Fibroblast of lung (primary cell): Measurements from ENCODE around the gene MAP7. TPM values are rescaled to one million over a fixed set of nuclear protein-coding genes. Genes with fewer than 3 reads are reported as not detected.
"Not testable (repeated sequence)": the region's sequence is repeated elsewhere in the genome, so short reads cannot be mapped to it uniquely, and the experiment has no call there.

Experiments used
- DNase-seq, 2 donors: peaks; one replicate each; pipeline versions ENCODE4 v3.0.0 to v3.0.0-alpha.2; 2010; ENCODE audit warnings: low read depth in 2 of 2
- H2AFZ ChIP-seq: 2 replicates; pipeline ENCODE4 v1.5.1; 2012; ENCODE audit warnings: low read length, control low read depth, inconsistent platforms
- H3K27ac ChIP-seq: 2 replicates; pipeline ENCODE4 v1.5.1; 2011; ENCODE audit warnings: low read length, control low read depth; ENCODE audit not compliant: insufficient read depth
- H3K27me3 ChIP-seq: 2 replicates; pipeline ENCODE4 v1.5.1; 2011; ENCODE audit warnings: mild to moderate bottlenecking, low read length; ENCODE audit not compliant: control insufficient read depth, insufficient read depth
- H3K36me3 ChIP-seq: 2 replicates; pipeline ENCODE4 v1.5.1; 2011; ENCODE audit warnings: low read length; ENCODE audit not compliant: control insufficient read depth, insufficient read depth
- H3K4me1 ChIP-seq: 2 replicates; pipeline ENCODE4 v1.5.1; 2011; ENCODE audit warnings: low read length; ENCODE audit not compliant: control insufficient read depth, insufficient read depth; ENCODE audit errors: extremely low read depth
- H3K4me2 ChIP-seq: 2 replicates; pipeline ENCODE4 v1.5.1; 2011; ENCODE audit warnings: low read length, control low read depth; ENCODE audit not compliant: insufficient read depth; ENCODE audit errors: extremely low read depth
- H3K4me3 ChIP-seq, 4 experiments: fragments of 200-600 bp in 1 of 4; sonication (generic) in 1 of 4; replicated peaks in 1 of 4; 2 replicates each; pipeline ENCODE4 v1.5.1; 2011 to 2016; ENCODE audit warnings: low read length in 4 of 4, low read depth in 3 of 4, mild to moderate bottlenecking in 3 of 4, control low read depth in 2 of 4, inconsistent platforms in 1 of 4, mixed read lengths in 1 of 4; ENCODE audit not compliant: insufficient read depth in 1 of 4; ENCODE audit errors: control extremely low read depth in 1 of 4
- H3K79me2 ChIP-seq: 2 replicates; pipeline ENCODE4 v1.5.1; 2012; ENCODE audit warnings: mild to moderate bottlenecking, low read length, inconsistent platforms; ENCODE audit not compliant: control insufficient read depth, insufficient read depth
- H3K9ac ChIP-seq: 2 replicates; pipeline ENCODE4 v1.5.1; 2011; ENCODE audit warnings: mild to moderate bottlenecking, low read length, control low read depth; ENCODE audit not compliant: insufficient read depth
- H3K9me3 ChIP-seq: 2 replicates; pipeline ENCODE4 v1.5.1; 2012; ENCODE audit warnings: low read depth, low read length; ENCODE audit not compliant: control insufficient read depth, insufficient read depth
- H4K20me1 ChIP-seq: 2 replicates; pipeline ENCODE4 v1.5.1; 2011; ENCODE audit warnings: low read length; ENCODE audit not compliant: control insufficient read depth, insufficient read depth; ENCODE audit errors: extremely low read depth
- EZH2 ChIP-seq: IDR thresholded peaks from 2 replicates; pipeline ENCODE4 v1.5.1; 2012; ENCODE audit warnings: low read length, control low read depth, mild to moderate bottlenecking; ENCODE audit errors: missing control alignments
- polyA plus RNA-seq, 2 donors: library from polyadenylated mRNA; depleted of rRNA in 1 of 2; stranded (reverse) in 1 of 2; unstranded in 1 of 2; fragments of >200 nt; gene quantifications; 2 replicates each; pipeline ENCODE4 v1.2.1, GENCODE V29; 2011 to 2012; ENCODE audit warnings: missing spikeins in 1 of 2
- total RNA-seq: library from RNA; depleted of rRNA; stranded (reverse); fragments of >200 nt; gene quantifications from 2 replicates; pipeline ENCODE4 v1.2.1, GENCODE V29; 2014
- TF ChIP-seq, protein P1 (sequence below), 2 donors: IDR thresholded peaks in 1 of 2; conservative IDR thresholded peaks in 1 of 2; 1 replicate in 1 of 2; 2 replicates in 1 of 2; pipeline ENCODE4 v1.5.1; 2011 to 2012; ENCODE audit warnings: low read length in 2 of 2, control low read depth in 1 of 2, inconsistent platforms in 1 of 2, low read depth in 1 of 2, mild to moderate bottlenecking in 1 of 2

MAP7 gene
- total and polyA plus RNA-seq, 2 donors (not counting 1 experiment from before 2014, with no cell fraction given): 0.40 to 1.5 TPM

DNA sequence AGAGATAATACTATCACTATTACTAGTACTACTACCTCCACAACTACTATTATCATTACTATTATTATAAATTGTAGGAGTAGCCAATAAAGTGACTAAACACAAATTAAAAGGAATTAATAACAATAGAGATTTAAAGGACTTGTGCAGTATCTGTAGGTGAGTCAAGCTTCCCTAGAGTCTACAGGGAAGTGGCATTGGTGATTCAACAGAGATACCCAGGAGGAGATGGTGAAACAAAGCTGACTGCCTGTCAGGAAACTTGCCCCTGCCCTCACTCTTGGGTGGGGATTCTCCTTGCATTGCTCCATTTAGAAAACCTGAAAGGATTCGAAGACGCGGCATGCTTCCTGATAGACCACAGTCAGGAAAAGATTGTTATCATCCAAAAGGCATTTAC, 237.2 kb downstream of the MAP7 start:
- no peaks in the 10 kb centered on the region for H3K79me2 ChIP-seq
- H3K4me2 ChIP-seq: no peak overlapping the region
- no peaks in the 10 kb centered on the region for H3K36me3 ChIP-seq
- H3K4me1 ChIP-seq: no peaks in the 10 kb centered on the region
- no peak for DNase-seq
- no peak overlapping the region for H3K9ac ChIP-seq
- H4K20me1 ChIP-seq: no peaks in the 10 kb centered on the region
- no peak overlapping the region for H2AFZ ChIP-seq
- TF ChIP-seq, protein P1, sequence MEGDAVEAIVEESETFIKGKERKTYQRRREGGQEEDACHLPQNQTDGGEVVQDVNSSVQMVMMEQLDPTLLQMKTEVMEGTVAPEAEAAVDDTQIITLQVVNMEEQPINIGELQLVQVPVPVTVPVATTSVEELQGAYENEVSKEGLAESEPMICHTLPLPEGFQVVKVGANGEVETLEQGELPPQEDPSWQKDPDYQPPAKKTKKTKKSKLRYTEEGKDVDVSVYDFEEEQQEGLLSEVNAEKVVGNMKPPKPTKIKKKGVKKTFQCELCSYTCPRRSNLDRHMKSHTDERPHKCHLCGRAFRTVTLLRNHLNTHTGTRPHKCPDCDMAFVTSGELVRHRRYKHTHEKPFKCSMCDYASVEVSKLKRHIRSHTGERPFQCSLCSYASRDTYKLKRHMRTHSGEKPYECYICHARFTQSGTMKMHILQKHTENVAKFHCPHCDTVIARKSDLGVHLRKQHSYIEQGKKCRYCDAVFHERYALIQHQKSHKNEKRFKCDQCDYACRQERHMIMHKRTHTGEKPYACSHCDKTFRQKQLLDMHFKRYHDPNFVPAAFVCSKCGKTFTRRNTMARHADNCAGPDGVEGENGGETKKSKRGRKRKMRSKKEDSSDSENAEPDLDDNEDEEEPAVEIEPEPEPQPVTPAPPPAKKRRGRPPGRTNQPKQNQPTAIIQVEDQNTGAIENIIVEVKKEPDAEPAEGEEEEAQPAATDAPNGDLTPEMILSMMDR (conservative IDR thresholded peaks at IDR 0.05 in 1 of 2, IDR thresholded peaks at IDR 0.05 in 1 of 2; ENCODE audit: low read depth in 1 of 2, low read length in 2 of 2): no peak
- no peak for TF ChIP-seq EZH2
- H3K4me3 ChIP-seq: no peak overlapping the region
- H3K27me3 ChIP-seq: no peaks in the 10 kb centered on the region
- no peak overlapping the region for H3K27ac ChIP-seq
- H3K9me3 ChIP-seq: no peaks in the 10 kb centered on the region

DNA sequence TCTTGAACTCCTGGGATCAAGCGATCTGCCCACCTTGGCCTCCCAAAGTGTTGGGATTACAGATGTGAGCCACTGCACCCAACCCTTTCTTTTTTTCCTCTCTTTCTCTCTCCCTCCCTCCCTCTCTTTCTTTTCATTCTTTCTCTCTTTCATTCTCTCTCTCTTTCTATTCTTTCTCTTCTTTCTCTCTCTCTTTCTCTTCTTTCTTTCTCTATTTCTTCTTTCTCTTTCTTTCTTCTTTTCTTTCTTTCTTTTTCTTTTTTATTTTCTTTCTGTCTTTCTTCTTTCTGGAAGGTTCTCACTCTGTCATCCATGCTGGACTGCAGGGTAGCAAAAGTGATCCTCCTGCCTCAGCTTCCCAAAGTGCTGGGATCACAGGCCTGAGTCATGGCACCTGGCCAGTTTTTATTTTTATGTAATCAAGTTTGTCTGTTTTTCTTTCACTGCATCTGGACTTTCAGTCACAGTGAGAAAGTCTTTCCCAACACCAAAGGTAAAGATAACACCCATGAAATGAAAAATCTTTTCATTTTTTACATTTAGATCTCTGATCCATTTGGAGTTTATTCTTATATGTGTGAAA, 240.4 kb downstream of the MAP7 start:
- H3K9ac ChIP-seq: no peak overlapping the region
- no peaks in the 10 kb centered on the region for H4K20me1 ChIP-seq
- TF ChIP-seq, protein P1 (conservative IDR thresholded peaks at IDR 0.05 in 1 of 2, IDR thresholded peaks at IDR 0.05 in 1 of 2; ENCODE audit: low read depth in 1 of 2, low read length in 2 of 2): no peak
- no peak for TF ChIP-seq EZH2
- no peak overlapping the region for H2AFZ ChIP-seq
- no peaks in the 10 kb centered on the region for H3K9me3 ChIP-seq
- no peaks in the 10 kb centered on the region for H3K36me3 ChIP-seq
- H3K27me3 ChIP-seq: peaks cover 6% of the 10 kb centered on the region
- no peak overlapping the region for H3K27ac ChIP-seq
- DNase-seq: no peak
- no peak overlapping the region for H3K4me2 ChIP-seq
- no peaks in the 10 kb centered on the region for H3K79me2 ChIP-seq
- no peaks in the 10 kb centered on the region for H3K4me1 ChIP-seq
- no peak overlapping the region for H3K4me3 ChIP-seq

DNA sequence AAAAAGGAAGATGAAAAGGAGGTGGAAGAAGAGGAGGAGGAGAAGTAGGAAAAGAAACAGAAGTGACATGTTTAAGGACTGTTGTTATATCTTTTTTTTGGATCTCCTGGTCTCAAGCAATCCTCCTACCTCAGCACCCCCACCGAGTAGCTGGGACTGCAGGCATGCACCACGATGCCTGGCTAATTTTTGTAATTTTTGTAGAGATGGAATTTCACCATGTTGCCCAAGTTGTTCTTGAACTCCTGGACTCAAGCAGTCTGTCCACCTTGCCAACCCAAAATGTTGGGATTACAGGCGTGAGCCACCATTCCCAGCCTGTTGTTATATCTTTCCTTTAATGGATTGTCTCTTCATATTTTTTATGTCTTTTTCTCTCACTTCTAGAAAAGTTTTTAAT, 241.1 kb downstream of the MAP7 start:
- Histone ChIP-seq H3K9me3 (no peaks in the 10 kb centered on the region), H3K27me3 (peaks cover 6% of the 10 kb centered on the region), H3K4me2 (no peak overlapping the region), H3K4me1 (no peaks in the 10 kb centered on the region), H4K20me1 (no peaks in the 10 kb centered on the region), H3K27ac (no peak overlapping the region), H3K9ac (no peak overlapping the region), H3K4me3 (no peak overlapping the region), H2AFZ (no peak overlapping the region), H3K79me2 (no peaks in the 10 kb centered on the region), H3K36me3 (no peaks in the 10 kb centered on the region)
- TF ChIP-seq, protein P1 (conservative IDR thresholded peaks at IDR 0.05 in 1 of 2, IDR thresholded peaks at IDR 0.05 in 1 of 2; ENCODE audit: low read depth in 1 of 2, low read length in 2 of 2): no peak
- no peak for TF ChIP-seq EZH2
- DNase-seq: no peak

DNA sequence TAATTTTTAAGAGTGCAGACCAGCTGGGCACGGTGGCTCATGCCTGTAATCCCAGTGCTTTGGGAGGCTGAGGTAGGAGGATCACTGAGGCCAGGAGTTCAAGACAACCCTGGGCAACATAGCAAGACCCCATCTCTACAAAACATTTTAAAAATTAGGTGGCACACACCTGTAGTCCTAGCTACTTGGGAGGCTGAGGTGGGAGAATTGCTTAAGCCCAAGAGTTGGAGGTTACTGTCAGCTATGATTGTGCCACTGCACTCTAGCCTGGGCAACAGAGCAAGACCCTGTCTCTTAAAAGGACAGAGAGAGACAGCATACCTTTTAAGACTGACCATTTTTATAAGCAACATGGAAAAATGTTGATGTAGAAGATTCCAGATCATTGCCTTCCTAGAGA, 241.8 kb downstream of the MAP7 start:
- not testable (repeated sequence) for H4K20me1 ChIP-seq, H3K9me3 ChIP-seq, H3K27ac ChIP-seq, H3K79me2 ChIP-seq, H3K4me1 ChIP-seq, H3K9ac ChIP-seq, H3K4me3 ChIP-seq, DNase-seq, H2AFZ ChIP-seq, H3K36me3 ChIP-seq, H3K27me3 ChIP-seq, H3K4me2 ChIP-seq
